H9 (cell line): ENCODE data around the gene SPATA1. TPM values are rescaled to one million over a fixed set of nuclear protein-coding genes. Genes with fewer than 3 reads are reported as not detected.

Experiments
- DNase-seq: peaks from one replicate; pipeline ENCODE4 v3.0.0-alpha.2; 2017
- H2AFZ ChIP-seq: one replicate; pipeline ENCODE4 v1.6.1; 2013; ENCODE audit warnings: mild to moderate bottlenecking, low read length, control low read depth, moderate library complexity
- H2AK5ac ChIP-seq: 2 replicates; pipeline ENCODE4 v1.6.1; 2013; ENCODE audit warnings: low read length, control low read depth, mixed read lengths; ENCODE audit not compliant: insufficient read length
- H2BK120ac ChIP-seq: one replicate; pipeline ENCODE4 v1.6.1; 2013; ENCODE audit warnings: low read depth, mild to moderate bottlenecking, low read length, control low read depth, inconsistent platforms; ENCODE audit not compliant: poor library complexity, severe bottlenecking
- H2BK12ac ChIP-seq: 2 replicates; pipeline ENCODE4 v1.6.1; 2013; ENCODE audit warnings: low read length, control low read depth, mixed read lengths, low read depth; ENCODE audit not compliant: insufficient read length
- H2BK15ac ChIP-seq: 2 replicates; pipeline ENCODE4 v1.6.1; 2013; ENCODE audit warnings: low read depth, low read length, control low read depth
- H2BK20ac ChIP-seq: one replicate; pipeline ENCODE4 v1.6.1; 2013; ENCODE audit warnings: low read depth, mild to moderate bottlenecking, low read length, control low read depth, inconsistent platforms; ENCODE audit not compliant: poor library complexity, severe bottlenecking
- H2BK5ac ChIP-seq: 2 replicates; pipeline ENCODE4 v1.6.1; 2013; ENCODE audit warnings: low read length, control low read depth, mixed read lengths; ENCODE audit not compliant: insufficient read length
- H3K14ac ChIP-seq: 2 replicates; pipeline ENCODE4 v1.6.1; 2013; ENCODE audit warnings: low read length, control low read depth; ENCODE audit not compliant: insufficient read depth
- H3K18ac ChIP-seq: 2 replicates; pipeline ENCODE4 v1.6.1; 2013; ENCODE audit warnings: low read depth, mild to moderate bottlenecking, mixed read lengths, low read length, control low read depth; ENCODE audit not compliant: insufficient read length
- H3K23ac ChIP-seq: 2 replicates; pipeline ENCODE4 v1.6.1; 2013; ENCODE audit warnings: low read length, control low read depth, mixed read lengths, low read depth; ENCODE audit not compliant: insufficient read length
- H3K23me2 ChIP-seq: 2 replicates; pipeline ENCODE4 v1.6.1; 2013; ENCODE audit warnings: low read depth, mild to moderate bottlenecking, mixed read lengths, low read length, control low read depth; ENCODE audit not compliant: insufficient read length, poor library complexity, severe bottlenecking
- H3K27ac ChIP-seq: 2 replicates; pipeline ENCODE4 v1.5.1; 2013; ENCODE audit warnings: low read length, control low read depth, mixed read lengths, low read depth; ENCODE audit not compliant: insufficient read length
- H3K27me3 ChIP-seq: 2 replicates; pipeline ENCODE4 v1.6.1; 2013; ENCODE audit warnings: low read length, control low read depth, inconsistent platforms; ENCODE audit not compliant: insufficient read depth
- H3K4ac ChIP-seq: 2 replicates; pipeline ENCODE4 v1.6.1; 2013; ENCODE audit warnings: low read depth, mild to moderate bottlenecking, control low read depth, inconsistent platforms, low read length, moderate library complexity
- H3K4me1 ChIP-seq: 2 replicates; pipeline ENCODE4 v1.6.1; 2013; ENCODE audit warnings: low read length, control low read depth, inconsistent platforms; ENCODE audit not compliant: insufficient read depth
- H3K4me2 ChIP-seq: 2 replicates; pipeline ENCODE4 v1.6.1; 2013; ENCODE audit warnings: low read length, control low read depth, mixed read lengths; ENCODE audit not compliant: insufficient read length, insufficient read depth
- H3K56ac ChIP-seq: 2 replicates; pipeline ENCODE4 v1.6.1; 2013; ENCODE audit warnings: low read depth, mild to moderate bottlenecking, mixed read lengths, low read length, control low read depth; ENCODE audit not compliant: insufficient read length
- H3K79me1 ChIP-seq: 2 replicates; pipeline ENCODE4 v1.6.1; 2013; ENCODE audit warnings: low read depth, mild to moderate bottlenecking, moderate library complexity, low read length, control low read depth, inconsistent platforms; ENCODE audit not compliant: insufficient read depth, poor library complexity, severe bottlenecking
- H3K79me2 ChIP-seq: 2 replicates; pipeline ENCODE4 v1.6.1; 2013; ENCODE audit warnings: low read length, control low read depth, inconsistent platforms; ENCODE audit not compliant: insufficient read depth
- H3K9ac ChIP-seq: 2 replicates; pipeline ENCODE4 v1.6.1; 2013; ENCODE audit warnings: low read length, control low read depth, mixed read lengths; ENCODE audit not compliant: insufficient read length; ENCODE audit errors: extremely low read depth
- H3K9me3 ChIP-seq: one replicate; pipeline ENCODE4 v1.6.1; 2013; ENCODE audit warnings: low read depth, low read length, inconsistent platforms; ENCODE audit not compliant: control insufficient read depth
- H3T11ph ChIP-seq: one replicate; pipeline ENCODE4 v1.6.1; 2013; ENCODE audit warnings: mild to moderate bottlenecking, low read length, control low read depth, inconsistent platforms
- H4K20me1 ChIP-seq: one replicate; pipeline ENCODE4 v1.6.1; 2013; ENCODE audit not compliant: control insufficient read depth, insufficient read length, insufficient read depth
- H4K5ac ChIP-seq: 2 replicates; pipeline ENCODE4 v1.6.1; 2013; ENCODE audit warnings: low read depth, mild to moderate bottlenecking, mixed read lengths, low read length, control low read depth; ENCODE audit not compliant: insufficient read length
- H4K8ac ChIP-seq: replicated peaks from 2 replicates; pipeline ENCODE4 v1.6.1; 2013; ENCODE audit warnings: low read length, control low read depth, mixed read lengths, low read depth; ENCODE audit not compliant: insufficient read length
- H4K91ac ChIP-seq: 2 replicates; pipeline ENCODE4 v1.6.1; 2013; ENCODE audit warnings: low read depth, mild to moderate bottlenecking, moderate library complexity, mixed read lengths, low read length, control low read depth; ENCODE audit not compliant: insufficient read length
- H3K27ac Mint-ChIP-seq, 3 experiments: 2 replicates in 2 of 3; 3 replicates in 1 of 3; pipeline ENCODE4 v1.8.0; 2020 to 2021; ENCODE audit warnings: mixed read lengths in 3 of 3, mild to moderate bottlenecking in 1 of 3, moderate library complexity in 1 of 3
- H3K27me3 Mint-ChIP-seq: 2 replicates; pipeline ENCODE4 v1.8.0; 2021; ENCODE audit warnings: low read depth, mild to moderate bottlenecking, moderate library complexity, mixed read lengths
- H3K36me3 Mint-ChIP-seq, 3 experiments: 2 replicates in 2 of 3; 3 replicates in 1 of 3; pipeline ENCODE4 v1.8.0; 2020 to 2021; ENCODE audit warnings: low read depth in 3 of 3, mixed read lengths in 3 of 3; ENCODE audit not compliant: insufficient read depth in 1 of 3
- H3K4me1 Mint-ChIP-seq, 2 experiments: 2 replicates each; pipeline ENCODE4 v1.8.0; 2020; ENCODE audit warnings: mixed read lengths in 2 of 2
- H3K4me3 Mint-ChIP-seq, 2 experiments: 2 replicates in 1 of 2; 3 replicates in 1 of 2; pipeline ENCODE4 v1.8.0; 2020 to 2021; ENCODE audit warnings: mild to moderate bottlenecking in 2 of 2, mixed read lengths in 2 of 2, moderate library complexity in 1 of 2
- H3K9me3 Mint-ChIP-seq, 2 experiments: 2 replicates in 1 of 2; 3 replicates in 1 of 2; pipeline ENCODE4 v1.8.0; 2020; ENCODE audit warnings: mild to moderate bottlenecking in 2 of 2, mixed read lengths in 2 of 2, moderate library complexity in 1 of 2
- CTCF ChIP-seq: fragments of 200-600 bp; sonication (generic); conservative IDR thresholded peaks from 3 replicates; pipeline ENCODE4 v1.8.0; 2021; ENCODE audit warnings: antibody characterized with exemption, mild to moderate bottlenecking
- WGBS: extraction: QIAGEN DNeasy Blood & Tissue Kit; methylation state at CpG from one replicate; pipeline ENCODE4 v1.1.7; 2013; ENCODE audit warnings: missing lambda C conversion rate, low lambda C conversion rate, mixed read lengths; ENCODE audit not compliant: insufficient read length; ENCODE audit errors: extremely low coverage; 5-methylcytosine and 5-hydroxymethylcytosine counted together
- total RNA-seq: library from RNA; stranded (reverse); gene quantifications from 2 replicates; pipeline ENCODE4 v1.2.1, GENCODE V29; 2021

The SPATA1 gene
- total RNA-seq, 1 experiment from 2014 or later, result not detected

- Mint-ChIP-seq H3K27ac (no peak overlapping the region), H3K36me3 (peaks cover 9 to 61% (median 48%) of the 10 kb centered on the region in 3 experiments; a peak in 6 of 7 replicates), H3K27me3 (no peaks in the 10 kb centered on the region), H3K9me3 (no peaks in the 10 kb centered on the region), H3K4me1 (peaks cover 9 to 20% of the 10 kb centered on the region in 2 experiments), H3K4me3 (no peak overlapping the region)
- Histone ChIP-seq H3K23me2 (no peaks in the 10 kb centered on the region), H2BK15ac (no peak overlapping the region), H4K5ac (no peak overlapping the region), H2BK120ac (no peak overlapping the region), H3K18ac (no peak overlapping the region), H3K14ac (no peak overlapping the region), H4K20me1 (no peaks in the 10 kb centered on the region), H3K27me3 (no peaks in the 10 kb centered on the region), H2BK5ac (no peak overlapping the region), H2AFZ (no peak overlapping the region), H2AK5ac (no peak overlapping the region), H3K27ac (no peak overlapping the region), H3K4me2 (no peak overlapping the region), H4K91ac (no peak overlapping the region), H2BK20ac (no peak overlapping the region), H3K56ac (no peak overlapping the region), H3T11ph (no peak overlapping the region), H3K4ac (no peak overlapping the region), H4K8ac (no peak overlapping the region), H3K79me2 (no peaks in the 10 kb centered on the region), H3K4me1 (no peaks in the 10 kb centered on the region; the same call in 1 of the 2 replicates), H3K9ac (no peak overlapping the region), H3K23ac (no peak overlapping the region), H3K9me3 (no peaks in the 10 kb centered on the region), H2BK12ac (no peak overlapping the region), H3K79me1 (no peaks in the 10 kb centered on the region)
- TF ChIP-seq CTCF, result no peak
- no peak for DNase-seq
- WGBS, result no CpG with 5 or more reads among the region's 2 CpGs
Measured at GRCh38 chr1:84497631-84498275, 8.4 kb upstream of the SPATA1 start.
